Fibroblast of peridontal ligament (primary cell): ENCODE results near the gene TEX29.
A peak's percentile ranks its signal among the peaks of the same experiment; 100 is the strongest.

Experiments
- DNase-seq: peaks from one replicate; pipeline ENCODE4 v3.0.0-alpha.2; 2010; ENCODE audit errors: extremely low read depth

TEX29 gene

DNA sequence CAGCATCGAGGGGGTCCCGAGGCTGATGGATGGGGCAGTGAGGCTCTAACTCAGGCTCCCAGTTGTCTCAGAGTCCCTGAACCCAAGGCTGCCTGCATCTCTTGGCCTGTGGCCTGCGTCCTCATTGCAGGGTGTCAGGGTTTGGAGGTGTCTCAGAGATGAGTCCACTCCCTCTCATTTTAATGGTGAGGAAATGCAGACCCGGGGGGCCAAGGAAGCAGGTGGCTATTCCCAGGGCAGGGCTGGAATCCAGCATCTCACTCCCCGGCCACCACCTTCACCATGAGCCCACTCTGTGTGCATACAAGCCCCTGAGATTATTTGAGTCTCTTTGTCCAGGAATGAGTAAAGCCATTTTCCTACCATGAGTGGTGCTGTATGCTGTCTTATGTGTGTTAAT is 21.4 kb downstream of the TEX29 start:
- no peak for DNase-seq

DNA sequence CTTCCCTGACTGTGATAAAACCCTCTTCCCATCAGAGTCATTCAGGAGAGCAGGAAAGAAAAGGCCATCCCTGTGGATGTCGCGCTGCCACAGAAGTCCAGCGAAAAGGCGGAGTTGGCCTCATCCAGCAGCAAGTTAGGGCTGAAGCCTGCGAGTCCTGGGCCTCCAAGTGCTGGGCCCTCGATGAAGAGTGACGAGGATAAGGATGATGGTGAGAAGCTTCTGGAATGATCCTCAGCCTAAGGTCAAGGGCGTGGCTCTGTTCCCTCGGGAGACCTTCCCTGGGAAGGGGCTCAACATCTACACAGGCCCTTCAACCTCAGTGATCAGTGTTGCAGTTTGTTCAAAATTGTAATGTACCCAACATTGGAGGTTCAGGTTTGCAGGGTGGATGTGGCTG is 22.3 kb downstream of the TEX29 start:
- no peak for DNase-seq

DNA sequence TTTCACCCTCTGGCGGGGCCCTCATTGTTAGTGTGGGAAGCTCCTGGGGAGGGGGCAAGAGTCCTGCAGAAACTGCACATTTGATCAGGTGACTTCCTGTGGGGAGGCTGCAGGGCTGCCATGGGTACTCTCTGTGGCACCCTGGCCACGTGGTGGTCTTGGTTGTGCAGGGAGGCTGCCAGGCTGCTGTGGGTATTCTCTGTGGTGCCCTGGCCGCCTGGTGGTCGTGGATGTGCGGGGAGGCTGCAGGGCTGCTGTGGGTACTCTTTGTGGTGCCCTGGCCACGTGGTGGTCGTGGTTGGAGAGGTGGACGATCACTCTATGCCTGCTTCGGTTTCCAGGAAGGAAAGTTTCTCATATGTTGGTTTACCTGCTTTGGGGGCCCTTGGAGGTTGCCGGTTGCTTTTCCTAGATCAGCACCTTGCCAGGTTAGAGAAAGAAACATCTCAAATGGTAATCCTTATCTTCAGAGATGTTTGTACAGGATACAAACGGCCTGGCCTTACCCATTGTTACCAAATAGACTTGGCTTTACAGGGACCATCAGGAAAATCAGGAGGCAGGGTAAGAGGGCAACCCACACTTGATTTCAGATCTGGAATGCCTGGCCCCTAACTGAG is 22.9 kb downstream of the TEX29 start:
- no peak for DNase-seq

DNA sequence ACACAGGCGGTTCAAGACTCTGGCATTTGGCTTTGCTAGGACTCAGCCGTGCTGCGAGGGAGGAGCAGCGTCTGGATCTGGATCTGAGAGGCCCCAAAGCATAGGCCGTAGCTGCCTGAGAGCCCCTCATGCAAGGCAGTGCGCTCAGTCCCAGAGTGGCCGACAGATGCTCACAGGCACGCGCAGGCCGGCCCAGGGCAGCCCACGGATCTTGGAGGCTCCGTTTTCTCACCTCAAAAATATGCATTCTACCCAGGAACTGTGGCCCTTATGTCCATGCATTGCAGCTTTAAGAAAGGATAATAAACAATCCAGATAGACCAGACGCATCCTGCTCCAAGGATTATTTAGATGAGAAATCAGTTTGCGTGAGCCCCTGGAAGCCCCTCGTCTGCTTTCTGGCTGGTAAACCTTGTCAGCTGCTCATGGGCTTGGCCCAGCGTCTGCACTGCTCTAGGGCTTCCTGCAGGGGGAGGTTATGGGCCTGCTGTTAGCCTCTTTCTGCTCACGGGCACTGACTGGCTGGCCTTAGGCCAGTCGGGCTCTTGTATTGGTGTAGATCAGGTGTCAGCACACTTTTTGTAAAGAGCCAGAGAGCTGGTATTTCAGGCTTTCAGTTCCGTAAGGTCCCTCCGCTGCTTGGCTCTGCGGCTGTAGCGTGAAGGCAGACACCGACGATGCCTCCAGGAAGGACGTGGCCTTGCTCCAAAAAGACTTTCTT is 24.2 kb downstream of the TEX29 start:
- DNase-seq = peak; percentile 4

DNA sequence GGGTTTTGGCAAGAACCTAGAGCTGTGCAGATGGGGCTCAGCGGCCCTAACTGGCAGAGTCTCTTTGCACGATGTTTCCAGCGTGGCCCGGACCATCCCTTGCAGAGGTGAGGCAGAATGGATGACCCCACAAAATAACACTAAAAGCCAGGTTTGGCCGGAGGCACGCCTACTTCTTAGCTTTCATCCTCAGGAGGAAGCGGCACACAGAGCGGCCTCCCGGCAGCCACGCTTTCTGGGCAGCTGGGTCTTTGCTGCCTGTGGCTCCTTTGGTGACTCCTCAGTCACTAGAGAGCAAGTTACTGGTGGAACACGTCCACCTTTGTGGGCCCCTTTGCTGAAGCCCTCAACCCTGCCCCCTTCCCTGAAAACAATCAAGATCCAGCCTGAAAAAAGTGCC is 25.2 kb downstream of the TEX29 start:
- DNase-seq = no peak

DNA sequence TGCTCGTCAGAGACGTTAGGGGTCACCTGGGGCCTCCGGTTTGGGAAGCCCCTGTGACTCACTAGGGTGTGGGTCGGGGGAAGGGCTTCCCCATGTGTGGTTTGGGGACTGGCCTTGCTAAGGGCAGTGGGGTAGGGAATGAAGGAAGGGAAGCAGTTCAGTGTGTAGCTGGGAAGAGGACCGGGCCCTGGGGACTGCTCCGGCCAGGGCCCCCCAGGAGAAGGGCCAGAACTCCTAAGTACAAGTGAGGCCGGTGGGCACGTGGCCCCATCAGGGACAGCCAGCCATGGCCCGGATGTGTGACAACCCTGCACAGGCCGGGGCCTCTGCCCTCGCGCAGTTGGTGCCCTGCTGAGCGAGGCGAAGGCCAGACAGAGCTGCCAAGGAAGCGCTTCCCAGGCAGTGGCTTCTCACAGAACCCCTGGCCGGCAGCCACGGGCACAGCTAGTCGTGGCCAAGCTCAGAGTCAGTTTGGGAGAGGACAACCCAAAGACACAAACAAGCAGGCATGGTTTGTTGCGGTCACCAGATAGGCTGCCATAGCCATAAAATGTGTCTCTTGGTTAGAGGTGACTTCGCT is 25.7 kb downstream of the TEX29 start:
- no peak for DNase-seq

DNA sequence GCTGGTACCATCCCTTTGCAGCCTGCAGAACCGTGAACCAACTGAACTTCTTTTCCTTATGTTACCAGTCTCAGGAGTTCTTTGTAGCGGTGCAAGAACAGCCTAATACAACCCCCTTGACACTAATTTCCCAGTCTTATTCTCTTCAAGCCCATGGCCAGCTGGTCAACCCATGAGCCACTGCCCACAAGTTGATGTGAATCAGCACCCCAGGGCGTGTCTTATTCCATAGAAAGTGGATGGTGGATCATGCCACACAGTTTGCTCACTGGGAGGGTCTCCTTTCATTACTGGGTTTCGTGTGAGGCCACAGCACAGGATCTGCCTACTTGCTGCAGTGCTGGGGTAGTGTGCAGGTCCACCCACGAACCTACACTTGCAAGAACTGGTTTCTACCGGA is 27.0 kb downstream of the TEX29 start:
- peak; percentile 3 for DNase-seq

DNA sequence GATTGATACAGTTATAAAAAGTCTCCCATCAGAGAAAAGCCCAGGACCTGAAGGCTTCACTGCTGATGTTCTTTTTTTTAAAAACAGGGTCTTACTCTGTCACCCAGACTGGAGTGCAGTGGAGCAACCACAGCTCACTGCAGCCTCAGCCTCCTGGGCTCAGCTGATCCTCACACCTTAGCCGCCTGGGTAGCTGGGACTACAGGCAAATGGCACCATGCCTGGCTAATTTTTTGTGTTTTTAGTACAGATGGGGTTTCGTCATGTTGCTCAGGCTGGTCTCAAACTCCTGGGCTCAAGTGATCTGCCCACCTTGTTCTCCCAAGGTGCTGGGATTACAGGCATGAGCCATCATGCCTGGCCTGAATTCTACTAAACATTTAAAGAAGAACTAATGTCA is 33.1 kb downstream of the TEX29 start:
- DNase-seq = no peak

DNA sequence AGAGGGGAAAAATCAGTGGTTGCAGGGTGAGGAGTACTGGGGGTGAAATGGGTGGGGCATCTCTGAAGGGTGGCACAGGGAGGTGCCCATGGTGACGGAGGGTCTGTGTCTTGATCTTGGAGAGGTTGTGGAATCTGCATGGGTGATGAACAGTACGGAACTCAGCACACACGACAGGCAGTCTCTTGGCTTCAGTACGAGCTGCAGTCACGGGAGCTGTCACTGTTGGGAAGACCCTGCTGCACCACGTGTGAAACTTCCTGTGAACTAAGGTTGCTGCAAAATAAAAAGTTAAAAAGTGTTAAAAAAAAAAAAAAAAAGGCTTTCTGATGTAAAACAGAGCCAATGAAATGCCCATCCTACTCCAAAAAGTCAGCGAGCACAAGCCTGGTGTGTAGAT is 34.3 kb downstream of the TEX29 start:
- DNase-seq = no peak

DNA sequence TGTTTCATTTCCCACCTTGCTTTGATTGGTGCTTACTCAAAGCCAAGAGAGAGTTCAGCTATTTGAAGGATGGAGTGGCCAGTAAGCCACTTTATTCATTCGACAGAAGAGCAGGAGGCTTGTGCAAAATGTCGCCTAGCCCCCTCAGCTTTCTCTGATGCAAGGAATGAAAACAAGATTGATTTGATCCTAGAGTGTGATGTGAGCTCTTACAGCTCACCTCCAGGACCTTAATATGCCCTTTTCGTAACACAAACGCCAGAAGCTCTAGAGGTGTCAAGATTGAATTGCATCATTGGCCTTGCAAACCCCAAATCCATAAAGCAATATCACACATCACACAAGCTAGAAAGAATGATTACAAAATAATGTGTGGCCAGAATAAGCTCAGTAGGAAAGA is 36.4 kb downstream of the TEX29 start:
- DNase-seq = no peak

DNA sequence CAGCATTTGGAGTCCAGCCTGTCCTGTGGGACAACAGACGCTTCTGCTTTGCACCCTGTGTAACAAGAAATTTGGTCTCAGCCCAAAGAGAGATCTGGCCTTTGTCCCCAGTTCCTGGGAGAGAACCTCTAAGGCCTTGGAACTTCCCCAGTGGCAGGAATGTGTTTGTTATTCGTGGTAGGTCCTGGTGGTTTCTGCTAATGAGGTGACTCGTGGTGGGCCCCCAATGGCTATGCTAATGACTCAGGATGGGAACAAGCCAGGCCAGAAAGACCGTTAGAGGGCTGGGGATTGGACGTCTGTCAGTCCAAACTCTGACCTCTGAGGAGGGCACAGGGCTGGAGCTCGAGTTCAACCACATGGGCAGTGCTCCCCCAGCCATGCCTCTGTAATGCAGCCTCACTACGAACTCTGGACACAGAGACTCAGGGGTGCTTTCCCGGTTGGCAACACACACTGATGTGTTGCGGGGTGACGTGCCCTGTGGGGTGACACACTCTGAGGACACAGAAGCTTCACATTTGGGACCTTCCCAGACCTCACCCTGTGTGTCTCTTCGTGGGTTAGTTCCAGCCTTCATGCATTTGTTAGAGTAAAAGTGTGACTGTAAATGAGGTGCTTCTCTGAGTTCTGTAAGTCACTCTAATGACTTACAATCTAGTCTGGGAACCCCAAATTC is 38.9 kb downstream of the TEX29 start:
- peak; percentile 10 for DNase-seq

DNA sequence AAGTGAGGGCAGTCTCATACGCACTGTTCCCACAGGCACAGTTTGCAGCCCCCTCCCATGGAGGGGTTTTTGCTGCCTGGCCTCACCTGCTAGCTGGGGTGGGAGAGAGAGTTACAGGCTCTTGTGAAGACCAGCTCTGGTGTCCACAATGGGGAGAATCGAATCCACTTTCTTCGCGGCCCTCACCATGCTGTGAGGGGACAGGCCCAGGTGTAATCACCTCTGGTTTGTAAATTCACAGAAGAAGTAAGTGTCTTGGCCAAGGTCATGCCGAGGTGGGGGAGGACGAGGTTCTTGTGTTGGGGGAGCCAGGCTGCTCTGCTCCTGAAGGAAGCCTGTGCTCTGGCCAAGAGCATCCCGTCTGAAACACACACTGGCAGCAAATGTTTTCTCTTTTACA is 39.5 kb downstream of the TEX29 start:
- no peak for DNase-seq

DNA sequence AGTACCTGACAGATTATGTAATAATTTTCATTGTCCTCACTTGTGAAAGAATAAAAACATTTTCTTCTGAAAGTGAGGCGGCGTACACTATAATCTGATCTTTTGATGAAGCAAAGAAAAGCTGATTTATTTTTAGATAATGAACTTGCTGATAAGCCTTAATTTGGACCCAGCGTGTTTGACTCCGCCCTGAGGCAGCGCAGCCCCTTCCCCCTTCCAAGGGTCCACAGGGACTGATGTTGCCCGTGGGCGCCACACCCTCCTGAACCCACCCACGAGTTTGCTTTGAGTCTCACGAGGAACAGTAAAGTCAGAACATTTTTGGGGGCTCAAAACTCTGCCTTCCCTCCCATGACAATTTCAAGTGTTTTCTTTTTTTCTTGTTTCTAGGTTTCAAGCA is 40.0 kb downstream of the TEX29 start:
- no peak for DNase-seq

DNA sequence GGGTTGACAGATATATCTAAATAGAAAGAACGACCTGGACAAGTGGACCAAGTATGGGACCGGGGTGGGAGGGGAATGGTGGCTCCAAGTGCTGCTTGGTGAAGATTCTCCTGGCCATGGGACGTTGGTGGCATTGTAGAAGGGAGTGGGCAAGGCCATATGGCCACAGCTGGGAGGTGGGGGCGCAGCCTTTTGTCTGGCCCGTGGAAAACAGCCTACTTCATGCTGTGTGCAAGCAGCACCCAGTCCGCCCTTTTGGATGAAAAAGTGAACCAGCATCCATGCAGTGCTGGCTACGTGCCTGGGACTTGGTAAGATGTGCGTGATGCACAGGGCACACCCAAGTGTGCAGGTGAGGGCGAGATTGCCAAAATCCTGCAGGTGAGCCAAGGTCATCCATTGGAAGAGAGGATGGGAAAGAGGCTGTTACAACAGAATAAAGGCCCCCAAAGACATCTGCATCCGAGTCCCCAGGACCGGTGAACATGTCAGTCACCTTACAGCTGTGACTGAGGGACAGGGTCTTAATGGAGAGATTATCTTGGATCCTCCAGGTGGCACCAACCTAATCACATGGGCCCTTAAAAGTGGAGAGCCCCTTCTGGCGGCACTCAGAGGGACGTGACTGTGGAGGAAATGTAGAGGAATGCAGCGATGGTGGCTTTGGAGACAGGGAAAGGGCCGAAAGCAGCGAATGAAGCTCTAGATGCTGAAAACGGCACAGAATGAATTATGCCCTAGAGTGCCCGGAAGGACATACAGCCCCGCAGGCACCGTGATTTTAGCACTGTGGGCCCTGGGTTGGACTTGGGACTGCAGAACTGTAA is 40.8 kb downstream of the TEX29 start:
- DNase-seq = no peak

DNA sequence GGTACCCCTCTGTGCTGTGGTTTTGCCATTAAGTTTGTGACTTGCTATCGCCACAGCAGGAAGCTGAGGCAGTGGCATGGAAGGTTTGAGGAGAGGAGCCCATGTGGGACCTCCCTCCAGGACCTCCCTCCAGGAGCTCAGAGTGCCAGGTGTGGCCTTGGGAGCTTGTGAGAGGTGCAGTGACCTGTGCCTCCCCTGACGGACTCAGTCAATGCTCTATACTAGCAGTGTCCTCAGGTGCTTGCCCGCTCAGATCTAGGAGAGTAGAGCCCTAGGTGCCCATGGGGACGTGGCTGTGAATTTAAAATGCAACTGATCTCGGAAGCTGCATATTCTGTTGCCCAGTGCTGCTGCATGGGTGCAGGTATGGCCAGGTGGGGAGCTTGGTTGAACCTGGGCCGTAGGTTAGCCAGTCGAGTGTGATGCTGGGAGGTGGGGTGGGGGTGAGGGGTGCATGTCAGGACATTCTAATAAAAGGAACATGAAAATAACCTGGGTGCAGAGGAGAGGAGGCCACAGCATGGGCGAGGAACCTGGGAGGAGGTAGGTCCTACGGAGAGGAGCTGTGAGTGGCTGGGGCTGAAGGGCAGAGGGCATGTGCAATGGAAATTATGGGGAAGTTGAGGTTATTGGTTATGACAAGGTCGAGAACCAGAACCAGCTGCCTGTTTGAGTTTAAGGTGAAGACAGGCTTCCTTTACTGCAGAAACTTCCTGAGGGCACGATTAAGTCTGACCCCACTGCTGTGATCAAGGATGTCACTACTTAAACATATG is 41.6 kb downstream of the TEX29 start:
- DNase-seq = no peak

DNA sequence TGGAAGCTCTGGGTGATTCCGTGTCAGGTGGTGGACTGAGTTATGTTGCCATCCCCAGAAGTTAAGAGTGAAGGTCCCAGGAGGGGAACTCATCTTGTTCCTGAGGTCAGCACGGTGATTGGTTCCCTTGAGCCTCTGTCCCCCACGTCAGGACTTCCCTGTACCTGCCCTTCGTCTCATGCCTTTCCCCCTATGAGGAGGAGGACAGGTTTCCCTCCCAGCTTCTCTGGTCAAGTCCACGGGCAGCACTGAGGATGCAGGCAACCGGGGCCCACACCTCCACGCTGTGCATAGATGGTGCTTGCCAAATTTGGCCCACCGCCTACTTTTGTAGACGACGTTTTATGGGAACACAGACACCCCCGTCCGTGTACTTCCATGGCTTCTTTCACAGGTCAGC is 42.7 kb downstream of the TEX29 start:
- no peak for DNase-seq

DNA sequence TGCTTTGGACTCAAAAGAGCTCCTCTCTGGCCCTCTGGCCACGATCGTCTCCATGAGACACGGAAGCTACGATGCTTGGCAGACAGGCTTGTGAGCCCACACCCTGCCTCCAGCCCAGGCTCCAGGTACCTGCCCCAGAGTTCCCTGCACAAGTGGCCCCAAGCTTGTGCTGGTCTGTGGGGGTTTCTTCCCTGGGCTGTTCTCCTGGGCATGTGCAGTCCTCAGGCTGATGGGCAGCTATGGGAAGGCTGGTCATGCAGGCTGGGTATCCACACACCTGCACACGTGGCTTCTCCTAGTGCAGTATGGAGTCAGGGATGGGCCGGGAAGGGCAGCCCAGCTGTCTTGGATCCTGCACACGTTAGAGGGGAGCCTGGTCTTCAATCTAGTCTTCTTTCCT is 43.1 kb downstream of the TEX29 start:
- DNase-seq = no peak

DNA sequence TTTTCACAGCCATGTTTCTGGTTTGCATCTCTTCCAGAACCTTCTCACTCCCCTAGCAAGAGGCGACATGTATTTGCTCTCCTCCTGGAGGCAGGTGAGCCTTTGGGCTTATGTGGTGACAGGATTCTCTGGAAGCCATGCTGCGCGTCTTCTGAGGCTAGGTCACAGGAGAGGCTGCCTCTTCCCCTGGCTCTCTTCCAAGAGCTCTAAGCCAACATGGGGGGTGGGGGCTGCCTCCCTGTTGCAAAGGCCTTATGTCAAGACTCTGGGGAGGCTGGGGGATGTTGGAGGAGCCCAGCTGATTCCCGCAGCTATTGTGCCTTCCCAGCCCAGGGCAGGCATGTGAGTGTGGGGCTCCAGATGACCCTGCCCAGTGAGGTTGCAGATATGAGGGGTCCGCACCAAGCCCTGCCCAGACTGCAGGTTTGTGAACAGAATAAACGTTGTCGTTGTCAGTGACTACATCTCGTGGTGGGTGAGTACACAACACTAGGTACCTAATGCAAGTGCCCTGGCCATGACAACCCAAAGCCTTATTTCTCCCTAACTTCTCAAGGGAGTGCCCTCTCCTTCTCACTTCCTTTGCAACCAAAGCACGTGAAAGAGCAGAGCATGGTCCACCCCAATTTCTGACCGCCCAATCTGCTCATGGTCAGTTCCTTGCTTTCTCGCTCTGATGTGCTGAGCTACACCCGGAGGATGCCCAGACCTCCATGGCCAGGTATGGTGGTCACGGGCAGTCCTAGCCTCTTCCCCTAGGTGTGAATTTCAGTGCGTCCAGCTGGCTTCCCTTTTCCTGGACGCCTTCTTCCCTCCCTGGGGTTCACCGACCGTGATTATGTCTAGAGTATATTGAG is 44.9 kb downstream of the TEX29 start:
- DNase-seq = no peak

DNA sequence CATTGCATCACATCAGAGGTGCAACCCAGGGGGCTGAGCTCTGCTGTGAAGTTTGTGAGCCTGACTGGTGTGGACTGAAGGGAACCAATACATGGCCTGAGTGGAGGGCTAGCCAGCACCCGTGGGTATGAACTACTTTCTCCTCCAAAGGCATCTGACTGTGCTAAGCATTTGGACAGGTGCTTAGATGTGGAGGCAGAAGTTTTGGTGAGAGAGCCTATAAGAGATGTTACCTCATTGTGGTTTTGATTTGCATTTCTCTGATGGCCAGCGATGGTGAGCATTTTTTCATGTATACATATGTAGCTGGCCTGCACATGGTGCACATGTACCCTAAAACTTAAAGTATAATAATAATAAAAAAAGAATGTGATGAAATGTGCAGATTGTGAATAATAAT is 46.9 kb downstream of the TEX29 start:
- DNase-seq = no peak

DNA sequence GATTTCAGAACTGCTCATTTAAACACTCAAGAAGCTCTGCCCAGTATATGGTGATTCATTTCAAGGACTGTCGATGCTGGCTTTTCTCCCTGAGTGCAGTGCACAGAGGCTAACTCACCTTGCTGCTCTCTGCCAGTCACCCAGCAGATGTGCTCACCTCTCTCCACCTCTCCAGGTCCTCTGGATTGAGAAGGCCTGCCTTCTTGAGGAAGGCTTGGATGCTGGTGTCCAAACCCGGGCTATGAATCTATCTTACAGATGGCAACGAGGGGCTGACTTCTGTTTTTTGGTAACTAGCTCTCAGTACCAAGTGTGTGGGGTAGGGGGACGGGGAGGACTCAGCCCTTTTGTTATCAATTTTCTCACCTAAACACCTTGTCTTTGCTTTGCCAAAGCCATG is 47.6 kb downstream of the TEX29 start:
- DNase-seq = no peak
